Measurements from ENCODE around the gene PAXX. TPM values are rescaled to one million over a fixed set of nuclear protein-coding genes. Genes with fewer than 3 reads are reported as not detected.

The PAXX gene
- total RNA-seq, 1 donor from 2014 or later, result 84.9 TPM

DNA sequence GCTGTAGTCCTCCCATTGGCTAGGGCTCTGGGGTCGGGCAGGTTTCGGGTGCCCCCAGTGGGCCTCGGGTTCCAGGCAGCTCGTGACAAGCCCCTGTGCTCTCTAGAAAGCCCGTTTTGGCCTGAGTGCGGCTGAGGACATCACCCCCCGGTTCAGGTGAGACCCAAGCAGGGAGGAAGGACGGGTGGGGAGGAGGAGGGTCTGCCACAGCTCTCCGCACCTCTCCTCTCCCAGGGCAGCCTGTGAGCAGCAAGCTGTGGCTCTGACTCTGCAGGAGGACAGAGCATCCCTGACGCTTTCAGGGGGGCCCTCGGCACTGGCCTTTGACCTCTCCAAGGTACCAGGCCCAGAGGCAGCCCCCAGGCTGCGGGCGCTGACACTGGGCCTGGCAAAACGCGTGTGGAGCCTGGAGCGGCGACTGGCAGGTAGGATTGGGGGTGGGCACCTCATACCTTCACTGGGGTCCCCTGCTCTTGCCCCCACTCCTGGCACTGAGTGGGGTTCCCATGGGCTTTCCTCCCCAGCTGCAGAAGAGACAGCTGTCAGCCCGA, 672 bp downstream of the PAXX start:
- Mint-ChIP-seq H3K4me3 (peak overlapping the region; percentile 88), H3K36me3 (ENCODE audit: low read depth) (no peaks in the 10 kb centered on the region), H3K27me3 (ENCODE audit: low read depth) (peaks cover 9% of the 10 kb centered on the region), H3K4me1 (peaks cover 7% of the 10 kb centered on the region), H3K27ac (ENCODE audit: unreplicated experiment) (peak overlapping the region; percentile 62), H3K9me3 (no peaks in the 10 kb centered on the region)
- DNase-seq (ENCODE audit: low read depth, low spot score), result no peak
- TF ChIP-seq, protein P1, sequence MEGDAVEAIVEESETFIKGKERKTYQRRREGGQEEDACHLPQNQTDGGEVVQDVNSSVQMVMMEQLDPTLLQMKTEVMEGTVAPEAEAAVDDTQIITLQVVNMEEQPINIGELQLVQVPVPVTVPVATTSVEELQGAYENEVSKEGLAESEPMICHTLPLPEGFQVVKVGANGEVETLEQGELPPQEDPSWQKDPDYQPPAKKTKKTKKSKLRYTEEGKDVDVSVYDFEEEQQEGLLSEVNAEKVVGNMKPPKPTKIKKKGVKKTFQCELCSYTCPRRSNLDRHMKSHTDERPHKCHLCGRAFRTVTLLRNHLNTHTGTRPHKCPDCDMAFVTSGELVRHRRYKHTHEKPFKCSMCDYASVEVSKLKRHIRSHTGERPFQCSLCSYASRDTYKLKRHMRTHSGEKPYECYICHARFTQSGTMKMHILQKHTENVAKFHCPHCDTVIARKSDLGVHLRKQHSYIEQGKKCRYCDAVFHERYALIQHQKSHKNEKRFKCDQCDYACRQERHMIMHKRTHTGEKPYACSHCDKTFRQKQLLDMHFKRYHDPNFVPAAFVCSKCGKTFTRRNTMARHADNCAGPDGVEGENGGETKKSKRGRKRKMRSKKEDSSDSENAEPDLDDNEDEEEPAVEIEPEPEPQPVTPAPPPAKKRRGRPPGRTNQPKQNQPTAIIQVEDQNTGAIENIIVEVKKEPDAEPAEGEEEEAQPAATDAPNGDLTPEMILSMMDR (conservative IDR thresholded peaks at IDR 0.05), result no peak

DNA sequence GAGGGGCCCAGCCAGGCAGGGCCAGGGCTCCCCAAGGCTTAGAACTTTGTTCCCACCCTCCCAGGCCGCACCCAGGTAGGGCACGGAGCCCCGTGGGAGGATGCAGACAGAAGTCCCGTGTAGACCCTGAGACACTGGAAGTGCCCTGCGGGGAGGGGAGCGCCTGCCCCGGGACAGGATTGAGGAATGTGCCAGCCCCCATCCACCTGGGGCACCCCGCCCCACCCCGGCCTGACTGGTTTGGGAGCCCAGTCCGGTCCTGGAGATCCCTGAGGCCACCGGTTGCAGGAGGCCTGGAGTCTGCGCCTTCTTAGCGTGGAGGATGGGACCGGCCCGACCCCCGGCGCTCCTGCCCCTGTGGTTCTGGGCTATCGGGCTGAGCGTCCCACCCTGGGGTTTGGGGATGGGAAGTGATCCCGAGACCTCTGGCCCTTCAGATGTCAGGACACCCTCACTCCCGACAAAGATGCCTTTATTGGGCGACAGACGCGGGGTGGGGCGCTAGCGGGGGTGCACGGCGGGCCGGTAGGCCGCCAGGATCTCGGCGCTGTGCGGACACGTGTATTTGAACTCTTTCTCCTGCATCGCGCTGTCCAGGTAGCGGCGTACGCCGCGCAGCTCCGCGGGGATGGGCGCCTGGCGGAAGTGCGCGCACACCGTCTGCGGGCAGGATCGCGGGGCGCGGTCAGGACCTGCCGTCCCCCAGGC, 2.1 kb downstream of the PAXX start:
- DNase-seq (ENCODE audit: low read depth, low spot score), result no peak
- H3K4me3 Mint-ChIP-seq, result no peak overlapping the region

DNA sequence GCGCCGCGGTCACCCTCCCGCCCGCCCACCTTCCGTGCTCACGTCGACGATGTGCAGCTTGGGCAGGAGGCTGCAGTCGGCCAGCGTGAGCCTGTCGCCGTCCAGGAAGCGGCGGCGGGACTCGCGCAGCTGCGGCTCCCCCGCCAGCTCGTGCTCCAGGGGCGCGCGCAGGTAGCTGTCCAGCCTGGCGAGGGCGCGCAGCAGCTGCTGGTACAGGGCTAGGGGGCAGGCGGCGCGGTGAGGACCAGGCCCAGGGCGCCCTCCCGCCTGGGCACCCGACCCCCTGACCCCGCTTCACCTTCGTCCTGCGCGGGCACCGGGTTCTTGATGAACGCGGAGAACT, 2.6 kb downstream of the PAXX start:
- peaks cover 7% of the 10 kb centered on the region for H3K4me1 Mint-ChIP-seq
- H3K36me3 Mint-ChIP-seq (ENCODE audit: low read depth), result no peaks in the 10 kb centered on the region
- no peaks in the 10 kb centered on the region for H3K9me3 Mint-ChIP-seq
- H3K27me3 Mint-ChIP-seq (ENCODE audit: low read depth), result peaks cover 11% of the 10 kb centered on the region
- TF ChIP-seq, protein P1 (conservative IDR thresholded peaks at IDR 0.05), result no peak
- DNase-seq (ENCODE audit: low read depth, low spot score), result no peak
- H3K4me3 Mint-ChIP-seq, result no peak overlapping the region
- no peak overlapping the region for H3K27ac Mint-ChIP-seq (ENCODE audit: unreplicated experiment)

More for the DNA sequence above, 2.1 kb downstream of the PAXX start:
- H3K4me1 Mint-ChIP-seq, result peaks cover 7% of the 10 kb centered on the region
- H3K27ac Mint-ChIP-seq (ENCODE audit: unreplicated experiment), result no peak overlapping the region
- peaks cover 11% of the 10 kb centered on the region for H3K27me3 Mint-ChIP-seq (ENCODE audit: low read depth)
- no peaks in the 10 kb centered on the region for H3K9me3 Mint-ChIP-seq
- no peaks in the 10 kb centered on the region for H3K36me3 Mint-ChIP-seq (ENCODE audit: low read depth)
- TF ChIP-seq, protein P1 (conservative IDR thresholded peaks at IDR 0.05), result no peak

DNA sequence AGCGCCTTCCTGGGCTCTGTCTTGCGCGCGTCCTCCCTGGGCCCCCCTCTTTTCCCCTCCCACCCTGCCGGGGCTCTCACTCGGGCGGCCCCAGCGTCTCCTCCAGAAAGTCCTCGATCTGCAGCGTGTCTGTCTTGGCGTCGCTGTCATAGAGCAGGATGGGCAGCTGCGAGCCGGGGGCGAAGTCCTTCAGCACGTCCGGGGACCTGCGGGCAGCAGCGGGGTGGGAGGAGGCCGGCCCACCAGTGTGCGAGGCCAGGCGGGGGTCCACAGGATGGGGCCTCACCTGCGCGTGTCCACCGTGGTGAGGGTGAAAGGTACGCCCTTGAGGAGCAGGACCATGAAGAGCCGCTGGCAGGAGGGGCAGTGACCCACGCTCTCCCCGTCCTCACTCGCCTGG, 3.1 kb downstream of the PAXX start:
- Mint-ChIP-seq H3K27ac (ENCODE audit: unreplicated experiment) (no peak overlapping the region), H3K27me3 (ENCODE audit: low read depth) (peaks cover 11% of the 10 kb centered on the region)
- TF ChIP-seq, protein P1 (conservative IDR thresholded peaks at IDR 0.05), result no peak

DNA sequence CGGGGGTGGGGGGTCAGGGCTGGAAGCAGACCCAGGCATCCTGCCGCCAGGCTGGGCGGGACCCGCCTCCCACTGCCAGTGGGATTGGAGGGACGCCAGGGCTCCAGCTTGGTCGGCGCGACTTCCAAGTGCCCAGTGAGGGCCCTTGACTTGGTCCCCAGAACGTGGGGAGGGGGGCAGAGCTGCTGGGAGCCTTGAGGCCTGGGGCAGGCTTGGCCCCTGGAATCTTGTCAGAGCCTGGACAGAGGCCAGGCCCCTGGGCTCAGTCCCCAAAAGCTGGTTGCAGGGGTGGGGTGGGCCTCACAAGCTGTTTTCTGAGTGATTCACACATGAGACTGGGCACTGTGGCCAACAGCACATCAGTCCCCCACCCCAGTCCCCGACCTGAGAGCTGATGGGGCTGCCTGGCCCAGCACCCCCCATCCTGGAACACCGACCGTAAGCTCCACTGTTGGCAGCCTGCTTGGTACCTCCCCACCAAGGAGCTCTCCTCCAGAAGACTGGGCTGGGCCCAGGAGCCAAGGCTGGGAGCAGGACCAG, 3.6 kb downstream of the PAXX start:
- Mint-ChIP-seq H3K27me3 (ENCODE audit: low read depth) (peaks cover 11% of the 10 kb centered on the region), H3K4me3 (no peak overlapping the region), H3K36me3 (ENCODE audit: low read depth) (no peaks in the 10 kb centered on the region), H3K9me3 (no peaks in the 10 kb centered on the region), H3K4me1 (peaks cover 8% of the 10 kb centered on the region), H3K27ac (ENCODE audit: unreplicated experiment) (no peak overlapping the region)
- TF ChIP-seq, protein P1 (conservative IDR thresholded peaks at IDR 0.05), result no peak
- DNase-seq (ENCODE audit: low read depth, low spot score), result no peak

More for the DNA sequence above, 3.1 kb downstream of the PAXX start:
- no peaks in the 10 kb centered on the region for H3K9me3 Mint-ChIP-seq
- no peak for DNase-seq (ENCODE audit: low read depth, low spot score)
- no peak overlapping the region for H3K4me3 Mint-ChIP-seq
- no peaks in the 10 kb centered on the region for H3K36me3 Mint-ChIP-seq (ENCODE audit: low read depth)
- H3K4me1 Mint-ChIP-seq, result peaks cover 11% of the 10 kb centered on the region

All from neural crest cell (in vitro differentiated cells).